GM19351 (cell line): Measurements from ENCODE around the gene ABCA3.

Experiments used
- ATAC-seq: cut with Tn5 transposase; IDR thresholded peaks from one replicate; pipeline ENCODE4 v1.9.1; 2021; ENCODE audit warnings: mild to moderate bottlenecking, moderate library complexity; ENCODE audit not compliant: unreplicated experiment

Gene ABCA3

DNA sequence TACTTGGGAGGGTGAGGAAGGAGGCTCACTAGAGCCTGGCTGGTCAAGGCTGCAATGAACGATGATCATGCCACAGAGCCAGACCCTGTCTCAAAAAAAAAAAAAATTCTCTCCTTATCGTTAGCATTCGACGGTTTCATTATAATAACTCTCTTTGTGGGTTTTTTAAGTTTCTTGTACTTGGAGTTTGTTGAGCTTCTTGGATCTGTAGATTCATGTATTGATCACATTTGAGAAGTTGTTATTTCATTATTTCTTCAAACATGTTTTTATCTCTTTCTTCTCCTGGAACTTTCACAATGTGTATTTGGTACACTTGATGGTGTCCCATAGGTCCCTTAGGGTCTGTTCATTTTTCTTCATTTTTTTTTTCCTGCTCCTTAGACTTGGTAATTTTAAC lies 16.8 kb upstream of the ABCA3 start:
- ATAC-seq: no peak

DNA sequence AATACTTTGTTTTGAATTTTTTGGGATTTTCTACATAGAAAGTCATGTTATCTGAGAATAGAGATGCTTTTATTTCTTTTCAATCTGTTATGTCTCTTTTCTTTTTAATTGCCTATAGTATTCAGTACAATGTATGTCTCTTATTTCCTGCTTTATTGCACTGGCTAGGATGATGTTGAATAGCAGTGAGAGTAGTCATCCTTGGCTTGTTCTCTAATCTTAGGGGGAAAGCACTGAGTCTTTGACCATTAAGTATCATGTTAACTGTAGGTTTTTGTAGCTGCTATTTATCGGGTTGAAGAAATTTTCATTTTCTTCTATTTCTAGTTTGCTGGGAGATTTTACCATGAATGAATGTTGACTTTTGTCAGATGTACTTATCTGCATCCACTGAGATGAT lies 10.0 kb upstream of the ABCA3 start:
- no peak for ATAC-seq

DNA sequence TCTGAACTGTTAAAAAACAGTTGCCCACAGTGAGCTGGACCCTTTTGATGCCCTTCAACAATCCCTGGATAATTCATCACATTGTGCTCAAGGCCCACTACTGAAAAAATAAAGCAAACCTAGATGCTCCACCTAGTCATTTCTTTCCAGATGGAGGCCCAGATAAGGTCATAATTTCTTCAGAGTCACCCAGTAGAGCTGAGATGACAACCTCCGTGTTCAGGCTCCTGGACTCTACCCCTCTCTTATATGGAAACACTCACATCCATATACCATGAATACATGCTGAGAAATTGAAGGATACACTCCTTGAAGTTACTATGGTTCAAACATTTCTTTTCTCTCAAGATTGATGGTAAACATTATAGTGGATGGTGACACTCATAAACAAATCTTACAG lies 2.7 kb upstream of the ABCA3 start:
- no peak for ATAC-seq

GRCh38 chr16:2341456-2342447 lies 1.2 kb upstream of the ABCA3 start:
- ATAC-seq: no peak

DNA sequence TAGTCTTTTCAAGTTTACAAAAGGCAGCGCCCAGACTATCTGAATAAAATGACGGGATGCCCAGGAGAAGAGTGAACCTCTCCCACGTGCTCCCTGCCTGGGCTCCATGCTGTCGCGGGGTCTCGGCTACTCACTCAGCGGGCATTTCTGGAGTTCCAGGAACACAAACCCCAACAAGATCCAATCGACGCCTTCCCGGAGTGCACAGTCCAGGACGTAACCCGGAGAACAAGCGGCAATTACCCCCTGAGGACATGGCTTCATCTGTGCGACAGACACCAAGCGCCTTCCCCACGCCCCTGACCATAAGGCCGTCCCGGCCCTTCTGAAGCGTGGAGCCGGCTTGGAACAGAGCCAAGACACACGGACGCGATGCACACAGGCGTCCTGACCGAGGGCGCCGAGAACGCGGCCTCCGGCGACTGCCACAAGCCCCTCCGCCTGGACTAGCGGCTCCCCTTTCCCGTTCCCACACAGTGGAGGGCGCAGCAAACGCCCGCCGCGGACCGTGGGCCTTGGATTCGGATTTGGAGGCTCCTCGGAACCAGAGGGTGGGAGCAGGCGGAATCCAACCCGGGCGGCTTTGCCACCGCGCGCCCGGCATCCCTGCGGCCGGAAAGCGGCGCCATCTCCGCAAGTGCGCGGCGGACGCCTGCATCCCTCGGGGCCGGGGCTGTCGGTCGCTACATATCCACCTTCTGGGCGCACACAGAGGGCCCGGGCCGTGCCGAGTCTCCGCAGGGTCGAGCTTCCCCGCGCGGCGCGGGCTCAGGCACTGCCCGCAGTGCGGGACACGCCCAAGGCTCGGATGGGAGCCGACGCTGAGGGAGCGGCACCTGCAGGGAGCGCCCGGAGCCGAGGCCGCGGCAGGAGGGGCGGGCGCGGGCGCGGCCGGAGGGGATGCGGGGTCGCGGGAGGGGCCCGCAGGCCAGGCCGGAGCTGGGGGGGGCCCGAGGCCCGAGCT lies 725 bp downstream of the ABCA3 start:
- peak; percentile 32 for ATAC-seq

GRCh38 chr16:2337431-2338296 lies 2.9 kb downstream of the ABCA3 start:
- no peak for ATAC-seq

GRCh38 chr16:2335286-2335895 lies 5.1 kb downstream of the ABCA3 start:
- no peak for ATAC-seq

DNA sequence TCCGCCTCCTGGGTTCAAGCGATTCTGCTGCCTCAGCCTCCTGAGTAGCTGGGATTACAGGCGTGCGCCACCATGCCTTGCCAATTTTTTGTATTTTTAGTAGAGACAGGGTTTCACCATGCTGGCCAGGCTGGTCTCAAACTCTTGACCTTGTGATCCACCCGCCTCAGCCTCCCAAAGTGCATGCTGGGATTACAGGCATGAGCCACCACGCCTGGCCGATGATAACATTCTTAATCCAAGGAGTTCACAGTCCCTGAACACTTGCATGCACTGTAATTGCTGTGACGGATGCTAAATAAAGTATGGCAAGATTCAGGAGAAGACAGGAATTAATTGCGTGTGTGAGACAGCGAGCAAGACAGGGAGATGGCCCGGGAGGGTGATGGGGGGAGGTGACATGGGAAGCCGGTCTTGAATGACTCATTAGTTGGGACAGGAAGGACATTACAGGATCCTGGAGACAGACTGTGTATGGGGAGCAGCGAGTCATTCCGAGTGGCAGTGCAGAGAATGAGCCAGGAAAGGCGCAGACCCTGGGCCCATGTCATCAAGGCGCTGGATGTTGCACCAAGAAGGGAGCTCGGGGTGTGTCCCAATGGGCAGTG lies 6.7 kb downstream of the ABCA3 start:
- ATAC-seq: no peak

- no peak for ATAC-seq
Observed at GRCh38 chr16:2333231-2333630, 7.3 kb downstream of the ABCA3 start.

- ATAC-seq: no peak
Observed at GRCh38 chr16:2331931-2332267, 8.6 kb downstream of the ABCA3 start.

- ATAC-seq: no peak
Observed at GRCh38 chr16:2331199-2331930, 9.2 kb downstream of the ABCA3 start.

DNA sequence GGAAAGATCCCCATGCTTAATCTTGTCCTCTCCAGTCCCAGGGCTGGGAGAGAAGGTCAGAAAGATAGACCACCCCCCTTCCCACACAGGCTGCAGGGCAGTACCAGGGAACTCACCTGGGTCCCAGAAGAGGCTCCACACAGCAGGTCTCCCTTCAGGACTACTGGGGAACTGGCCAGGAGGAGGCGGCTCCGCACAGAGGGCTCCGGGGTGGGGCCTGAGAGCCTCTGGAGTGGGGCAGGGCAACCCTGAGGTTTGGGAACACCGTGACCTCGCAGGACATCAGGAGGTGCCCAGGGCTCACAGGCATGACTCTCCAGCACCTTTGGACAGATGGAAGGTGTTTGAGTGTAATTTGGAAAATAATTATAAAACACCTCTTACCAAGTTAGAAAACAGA lies 11.0 kb downstream of the ABCA3 start:
- ATAC-seq: no peak

GRCh38 chr16:2328428-2328827 lies 12.1 kb downstream of the ABCA3 start:
- ATAC-seq: no peak

GRCh38 chr16:2326191-2326590 lies 14.3 kb downstream of the ABCA3 start:
- ATAC-seq: no peak

DNA sequence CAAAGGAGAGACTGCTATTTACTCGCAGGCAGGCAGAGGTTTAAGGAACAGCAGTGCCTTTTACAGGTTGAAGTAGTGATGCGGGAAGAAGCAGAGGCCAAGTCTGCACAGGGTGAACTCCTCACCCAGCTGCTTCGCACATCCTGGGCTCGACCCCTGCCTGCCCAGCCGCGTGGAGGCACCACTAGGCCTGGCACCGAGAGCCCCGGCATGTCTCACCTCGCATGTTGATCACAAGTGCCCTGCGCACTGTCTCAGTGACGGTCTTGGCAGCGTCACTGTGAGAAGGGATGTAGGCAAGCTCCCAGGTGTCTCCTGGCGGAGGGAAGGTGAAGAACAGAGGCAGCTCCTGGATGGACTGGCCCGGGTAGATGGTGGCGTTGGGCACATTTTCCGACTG lies 14.7 kb downstream of the ABCA3 start:
- no peak for ATAC-seq

DNA sequence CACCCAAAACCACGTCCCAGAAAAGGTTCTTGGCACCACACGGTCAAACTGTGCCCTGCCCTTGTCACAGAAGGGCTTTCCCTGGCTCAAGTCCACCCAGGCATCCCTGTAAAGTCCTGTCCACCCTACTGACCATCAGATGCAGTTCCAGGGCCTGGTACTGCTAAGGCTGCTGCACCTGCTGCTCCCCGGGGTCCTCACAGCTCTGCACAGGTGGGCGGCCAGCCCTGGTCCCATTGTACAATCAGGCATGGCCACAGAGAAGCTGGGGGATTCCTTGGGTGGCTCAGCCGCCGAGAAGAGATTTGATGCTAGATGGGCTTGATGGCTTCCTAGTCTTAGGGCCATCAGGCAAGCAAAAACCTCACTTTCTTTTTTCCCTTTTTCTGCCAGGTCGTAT lies 15.3 kb downstream of the ABCA3 start:
- ATAC-seq: no peak

GRCh38 chr16:2324296-2324859 lies 16.1 kb downstream of the ABCA3 start:
- no peak for ATAC-seq

- no peak for ATAC-seq
Observed at GRCh38 chr16:2323701-2324100, 16.8 kb downstream of the ABCA3 start.

- no peak for ATAC-seq
Observed at GRCh38 chr16:2319606-2320005, 20.9 kb downstream of the ABCA3 start.
